HCT116 (cell line): ENCODE results near the gene LRRC4C. TPM values are rescaled to one million over a fixed set of nuclear protein-coding genes. Genes with fewer than 3 reads are reported as not detected.

Source experiments
- ATAC-seq: fragments of 200-7000 bp; cut with Tn5 transposase; 2 replicates; pipeline ENCODE4 v1.9.1; 2020; ENCODE audit warnings: mild to moderate bottlenecking, moderate library complexity
- BruUV-seq: library from RNA; stranded (reverse); fragments of 400-500 nt; replicated peaks from 2 replicates; lab custom pipeline; 2021; lab: Mats Ljungman, UMichigan
- CTCF ChIA-PET: fragments of 300-600 bp; sonication (Branson Sonifier 250); formaldehyde crosslinking; loops from one replicate; lab custom pipeline; 2021; ENCODE audit warnings: antibody characterized with exemption; lab: Charles Lee
- POLR2A ChIA-PET: fragments of 300-600, 350-600 bp; sonication (Branson Sonifier 250); formaldehyde crosslinking; loops from one replicate; lab custom pipeline; 2021; ENCODE audit warnings: antibody characterized with exemption; lab: Charles Lee
- RAD21 ChIA-PET, 2 experiments: fragments of 300-600 bp; sonication (Branson Sonifier 250); formaldehyde crosslinking; loops; one replicate each; lab custom pipeline; 2023; ENCODE audit warnings: low total read pairs in 2 of 2; ENCODE audit not compliant: uncharacterized antibody in 2 of 2, unreplicated experiment in 2 of 2, low non-redundant PET in 1 of 2; lab: Charles Lee
- DNase-seq: peaks from one replicate; pipeline ENCODE4 v3.0.0-alpha.2; 2010; ENCODE audit warnings: low read depth, low spot score
- H2AFZ ChIP-seq: fragments of 200-600 bp; shearing (Covaris generic), sonication (generic); 2 replicates; pipeline ENCODE4 v1.6.1; 2017; ENCODE audit warnings: low read depth, mixed run types, mixed read lengths, antibody characterized with exemption, low read length; ENCODE audit not compliant: poor library complexity, severe bottlenecking
- H3K27ac ChIP-seq: 2 replicates; pipeline ENCODE4 v1.5.1; 2012; ENCODE audit warnings: low read depth, low read length
- H3K27me3 ChIP-seq: fragments of 200-600 bp; sonication (generic); 2 replicates; pipeline ENCODE4 v1.6.1; 2016; ENCODE audit warnings: mixed run types, low read length, mixed read lengths; ENCODE audit not compliant: insufficient read depth
- H3K36me3 ChIP-seq, 2 experiments: fragments of 200-500 bp in 1 of 2; fragments of 200-600 bp in 1 of 2; sonication (Bioruptor generic) in 1 of 2; sonication (generic) in 1 of 2; 2 replicates each; pipeline versions ENCODE4 v1.5.1 to v1.6.1; 2014 to 2016; ENCODE audit warnings: low read length in 2 of 2, inconsistent platforms in 1 of 2, mixed read lengths in 1 of 2, mixed run types in 1 of 2; ENCODE audit not compliant: insufficient read depth in 2 of 2, control insufficient read depth in 1 of 2
- H3K4me1 ChIP-seq, 2 experiments: fragments of 200-600 bp in 1 of 2; sonication (generic) in 1 of 2; 2 replicates each; pipeline versions ENCODE4 v1.5.1 to v1.6.1; 2012 to 2017; ENCODE audit warnings: low read length in 2 of 2, inconsistent platforms in 1 of 2, mild to moderate bottlenecking in 1 of 2, mixed read lengths in 1 of 2, mixed run types in 1 of 2, moderate library complexity in 1 of 2; ENCODE audit not compliant: insufficient read depth in 2 of 2, control insufficient read depth in 1 of 2
- H3K4me2 ChIP-seq: fragments of 200-600 bp; sonication (generic); 2 replicates; pipeline ENCODE4 v1.6.1; 2017; ENCODE audit warnings: mixed run types, low read length, mixed read lengths
- H3K4me3 ChIP-seq, 2 experiments: fragments of 200-600 bp in 1 of 2; sonication (generic) in 1 of 2; replicated peaks in 1 of 2; 2 replicates each; pipeline ENCODE4 v1.5.1; 2011 to 2016; ENCODE audit warnings: low read length in 2 of 2, control low read depth in 1 of 2, low read depth in 1 of 2, mild to moderate bottlenecking in 1 of 2, mixed read lengths in 1 of 2, mixed run types in 1 of 2
- H3K79me2 ChIP-seq: fragments of 200-600 bp; sonication (generic); 2 replicates; pipeline ENCODE4 v1.6.1; 2017; ENCODE audit warnings: mild to moderate bottlenecking, mixed run types, low read length, moderate library complexity, mixed read lengths; ENCODE audit not compliant: insufficient read depth
- H3K9ac ChIP-seq: fragments of 200-600 bp; sonication (generic); 2 replicates; pipeline ENCODE4 v1.6.1; 2016; ENCODE audit warnings: low read length, mixed read lengths
- H3K9me2 ChIP-seq: fragments of 200-600 bp; sonication (generic), shearing (Covaris generic); 2 replicates; pipeline ENCODE4 v1.6.1; 2017; ENCODE audit warnings: mixed run types, mild to moderate bottlenecking, moderate library complexity; ENCODE audit not compliant: insufficient read depth
- H3K9me3 ChIP-seq, 2 experiments: fragments of 200-500 bp in 1 of 2; fragments of 200-600 bp in 1 of 2; sonication (Bioruptor generic) in 1 of 2; sonication (generic) in 1 of 2; 2 replicates each; pipeline ENCODE4 v1.6.1; 2014 to 2017; ENCODE audit warnings: low read length in 2 of 2, mixed read lengths in 2 of 2, inconsistent platforms in 1 of 2, low read depth in 1 of 2, mild to moderate bottlenecking in 1 of 2, mixed run types in 1 of 2, moderate library complexity in 1 of 2; ENCODE audit not compliant: control insufficient read depth in 1 of 2, insufficient read depth in 1 of 2
- H4K20me1 ChIP-seq: fragments of 200-600 bp; sonication (generic), shearing (Covaris generic); 2 replicates; pipeline ENCODE4 v1.6.1; 2017; ENCODE audit warnings: mixed run types, mild to moderate bottlenecking, moderate library complexity; ENCODE audit not compliant: insufficient read depth
- RAD21 ChIP-seq: IDR thresholded peaks from 2 replicates; pipeline ENCODE4 v1.6.1; 2012; ENCODE audit warnings: low read depth, mild to moderate bottlenecking
- SIN3A ChIP-seq: IDR thresholded peaks from 2 replicates; pipeline ENCODE4 v1.6.1; 2012; ENCODE audit warnings: low read depth
- intact Hi-C: fragments of 100-400 bp; cut with micrococcal nuclease; formaldehyde crosslinking; loops from 2 replicates; pipeline ENCODE4 v1.10.0; 2022
- total RNA-seq: library from RNA; stranded (reverse); gene quantifications from one replicate; pipeline ENCODE4 v1.2.1, GENCODE V29; 2021; ENCODE audit not compliant: unreplicated experiment
- TF ChIP-seq, protein P1 (sequence below): IDR thresholded peaks from 2 replicates; pipeline ENCODE4 v1.6.1; 2012; ENCODE audit warnings: low read depth
- TF ChIP-seq, protein P2 (sequence below): IDR thresholded peaks from 2 replicates; pipeline ENCODE4 v1.6.1; 2012
- TF ChIP-seq, protein P3 (sequence below), 3 experiments: fragments of 200-600 bp in 1 of 3; sonication (generic) in 1 of 3; IDR thresholded peaks in 2 of 3; conservative IDR thresholded peaks in 1 of 3; 2 replicates each; pipeline ENCODE4 v1.5.1; 2012 to 2017; ENCODE audit warnings: low read depth in 2 of 3, low read length in 2 of 3, antibody characterized with exemption in 1 of 3, borderline replicate concordance in 1 of 3, control low read depth in 1 of 3, mild to moderate bottlenecking in 1 of 3, mixed read lengths in 1 of 3, mixed run types in 1 of 3, moderate library complexity in 1 of 3; ENCODE audit not compliant: insufficient read depth in 1 of 3

Gene LRRC4C
- total RNA-seq, 1 experiment from 2014 or later: not detected

DNA sequence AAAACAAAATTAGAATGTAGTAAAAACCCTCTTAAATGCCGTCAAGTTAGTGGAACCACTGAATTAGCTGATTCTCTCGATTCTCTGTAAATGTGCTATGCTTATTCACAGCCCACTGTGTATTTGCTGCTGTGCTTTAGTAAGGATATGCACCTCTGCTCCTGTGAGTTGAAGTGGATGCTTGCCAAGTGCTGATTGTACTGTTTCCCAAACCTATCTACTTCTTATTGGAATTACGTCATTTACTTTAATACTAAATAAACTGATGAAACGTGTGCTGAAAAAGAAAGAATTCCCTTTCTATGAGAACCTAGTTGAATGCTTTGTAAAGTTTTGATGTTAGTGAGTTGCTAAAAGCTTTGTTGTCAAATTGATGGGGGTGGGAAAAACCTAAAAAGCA, 158.4 kb downstream of the LRRC4C start:
- Histone ChIP-seq H3K4me2 (no peak overlapping the region), H3K79me2 (no peaks in the 10 kb centered on the region), H3K9me2 (no peaks in the 10 kb centered on the region), H3K4me3 (no peak overlapping the region), H4K20me1 (no peaks in the 10 kb centered on the region), H3K9ac (no peak overlapping the region), H3K36me3 (no peaks in the 10 kb centered on the region), H3K4me1 (no peaks in the 10 kb centered on the region), H2AFZ (no peak overlapping the region), H3K27me3 (no peaks in the 10 kb centered on the region), H3K9me3 (peaks cover 0 to 8% of the 10 kb centered on the region in 2 experiments; a peak in 2 of 4 replicates), H3K27ac (no peak overlapping the region)
- intact Hi-C loops: no loop called here
- ChIA-PET POLR2A (no interaction called here), RAD21 (no interaction called here), CTCF (no interaction called here)
- ATAC-seq (no peak), DNase-seq (no peak)
- no TSS peak for BruUV-seq
- TF ChIP-seq, protein P1, sequence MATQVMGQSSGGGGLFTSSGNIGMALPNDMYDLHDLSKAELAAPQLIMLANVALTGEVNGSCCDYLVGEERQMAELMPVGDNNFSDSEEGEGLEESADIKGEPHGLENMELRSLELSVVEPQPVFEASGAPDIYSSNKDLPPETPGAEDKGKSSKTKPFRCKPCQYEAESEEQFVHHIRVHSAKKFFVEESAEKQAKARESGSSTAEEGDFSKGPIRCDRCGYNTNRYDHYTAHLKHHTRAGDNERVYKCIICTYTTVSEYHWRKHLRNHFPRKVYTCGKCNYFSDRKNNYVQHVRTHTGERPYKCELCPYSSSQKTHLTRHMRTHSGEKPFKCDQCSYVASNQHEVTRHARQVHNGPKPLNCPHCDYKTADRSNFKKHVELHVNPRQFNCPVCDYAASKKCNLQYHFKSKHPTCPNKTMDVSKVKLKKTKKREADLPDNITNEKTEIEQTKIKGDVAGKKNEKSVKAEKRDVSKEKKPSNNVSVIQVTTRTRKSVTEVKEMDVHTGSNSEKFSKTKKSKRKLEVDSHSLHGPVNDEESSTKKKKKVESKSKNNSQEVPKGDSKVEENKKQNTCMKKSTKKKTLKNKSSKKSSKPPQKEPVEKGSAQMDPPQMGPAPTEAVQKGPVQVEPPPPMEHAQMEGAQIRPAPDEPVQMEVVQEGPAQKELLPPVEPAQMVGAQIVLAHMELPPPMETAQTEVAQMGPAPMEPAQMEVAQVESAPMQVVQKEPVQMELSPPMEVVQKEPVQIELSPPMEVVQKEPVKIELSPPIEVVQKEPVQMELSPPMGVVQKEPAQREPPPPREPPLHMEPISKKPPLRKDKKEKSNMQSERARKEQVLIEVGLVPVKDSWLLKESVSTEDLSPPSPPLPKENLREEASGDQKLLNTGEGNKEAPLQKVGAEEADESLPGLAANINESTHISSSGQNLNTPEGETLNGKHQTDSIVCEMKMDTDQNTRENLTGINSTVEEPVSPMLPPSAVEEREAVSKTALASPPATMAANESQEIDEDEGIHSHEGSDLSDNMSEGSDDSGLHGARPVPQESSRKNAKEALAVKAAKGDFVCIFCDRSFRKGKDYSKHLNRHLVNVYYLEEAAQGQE: no peak
- TF ChIP-seq SIN3A (no peak), RAD21 (no peak)
- TF ChIP-seq, protein P2, sequence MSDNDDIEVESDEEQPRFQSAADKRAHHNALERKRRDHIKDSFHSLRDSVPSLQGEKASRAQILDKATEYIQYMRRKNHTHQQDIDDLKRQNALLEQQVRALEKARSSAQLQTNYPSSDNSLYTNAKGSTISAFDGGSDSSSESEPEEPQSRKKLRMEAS: no peak
- TF ChIP-seq, protein P3, sequence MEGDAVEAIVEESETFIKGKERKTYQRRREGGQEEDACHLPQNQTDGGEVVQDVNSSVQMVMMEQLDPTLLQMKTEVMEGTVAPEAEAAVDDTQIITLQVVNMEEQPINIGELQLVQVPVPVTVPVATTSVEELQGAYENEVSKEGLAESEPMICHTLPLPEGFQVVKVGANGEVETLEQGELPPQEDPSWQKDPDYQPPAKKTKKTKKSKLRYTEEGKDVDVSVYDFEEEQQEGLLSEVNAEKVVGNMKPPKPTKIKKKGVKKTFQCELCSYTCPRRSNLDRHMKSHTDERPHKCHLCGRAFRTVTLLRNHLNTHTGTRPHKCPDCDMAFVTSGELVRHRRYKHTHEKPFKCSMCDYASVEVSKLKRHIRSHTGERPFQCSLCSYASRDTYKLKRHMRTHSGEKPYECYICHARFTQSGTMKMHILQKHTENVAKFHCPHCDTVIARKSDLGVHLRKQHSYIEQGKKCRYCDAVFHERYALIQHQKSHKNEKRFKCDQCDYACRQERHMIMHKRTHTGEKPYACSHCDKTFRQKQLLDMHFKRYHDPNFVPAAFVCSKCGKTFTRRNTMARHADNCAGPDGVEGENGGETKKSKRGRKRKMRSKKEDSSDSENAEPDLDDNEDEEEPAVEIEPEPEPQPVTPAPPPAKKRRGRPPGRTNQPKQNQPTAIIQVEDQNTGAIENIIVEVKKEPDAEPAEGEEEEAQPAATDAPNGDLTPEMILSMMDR (IDR thresholded peaks at IDR 0.05 in 2 of 3, conservative IDR thresholded peaks at IDR 0.05 in 1 of 3; ENCODE audit: borderline replicate concordance in 1 of 3, insufficient read depth in 1 of 3, low read depth in 2 of 3, low read length in 2 of 3): no peak
